OCI-LY1 (cell line): ENCODE data around the gene ZNF615.
"Not testable (repeated sequence)": the region's sequence is repeated elsewhere in the genome, so short reads cannot be mapped to it uniquely, and the experiment has no call there.

ENCODE experiments used
- EZH2 ChIP-seq: fragments of 200-600 bp; sonication (generic), shearing (Covaris generic); IDR thresholded peaks from 2 replicates; pipeline ENCODE4 v1.8.0; 2017; ENCODE audit warnings: borderline replicate concordance, mixed run types, mild to moderate bottlenecking, antibody characterized with exemption, low read length, moderate library complexity, mixed read lengths
- TF ChIP-seq, protein P1 (sequence below): fragments of 200-600 bp; sonication (generic), shearing (Covaris generic); IDR thresholded peaks from 2 replicates; pipeline ENCODE4 v1.5.1; 2017; ENCODE audit warnings: mild to moderate bottlenecking, antibody characterized with exemption, low read length, moderate library complexity, mixed read lengths

DNA sequence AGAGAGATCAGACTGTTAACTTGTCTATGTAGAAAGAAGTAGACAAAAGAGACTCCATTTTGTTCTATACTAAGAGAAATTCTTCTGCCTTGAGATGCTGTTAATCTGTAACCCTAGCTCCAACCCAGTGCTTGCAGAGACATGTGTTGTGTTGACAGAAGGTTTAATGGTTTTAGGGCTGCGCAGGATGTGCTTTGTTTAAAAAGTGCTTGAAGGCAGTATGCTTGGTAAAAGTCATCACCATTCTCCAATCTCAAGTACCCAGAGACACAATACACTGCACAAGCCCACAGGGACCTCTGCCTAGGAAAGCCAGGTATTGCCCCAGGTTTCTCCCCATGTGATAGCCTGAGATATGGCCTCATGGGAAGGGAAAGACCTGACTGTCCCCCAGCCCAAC is 43.7 kb upstream of the ZNF615 start:
- TF ChIP-seq, protein P1, sequence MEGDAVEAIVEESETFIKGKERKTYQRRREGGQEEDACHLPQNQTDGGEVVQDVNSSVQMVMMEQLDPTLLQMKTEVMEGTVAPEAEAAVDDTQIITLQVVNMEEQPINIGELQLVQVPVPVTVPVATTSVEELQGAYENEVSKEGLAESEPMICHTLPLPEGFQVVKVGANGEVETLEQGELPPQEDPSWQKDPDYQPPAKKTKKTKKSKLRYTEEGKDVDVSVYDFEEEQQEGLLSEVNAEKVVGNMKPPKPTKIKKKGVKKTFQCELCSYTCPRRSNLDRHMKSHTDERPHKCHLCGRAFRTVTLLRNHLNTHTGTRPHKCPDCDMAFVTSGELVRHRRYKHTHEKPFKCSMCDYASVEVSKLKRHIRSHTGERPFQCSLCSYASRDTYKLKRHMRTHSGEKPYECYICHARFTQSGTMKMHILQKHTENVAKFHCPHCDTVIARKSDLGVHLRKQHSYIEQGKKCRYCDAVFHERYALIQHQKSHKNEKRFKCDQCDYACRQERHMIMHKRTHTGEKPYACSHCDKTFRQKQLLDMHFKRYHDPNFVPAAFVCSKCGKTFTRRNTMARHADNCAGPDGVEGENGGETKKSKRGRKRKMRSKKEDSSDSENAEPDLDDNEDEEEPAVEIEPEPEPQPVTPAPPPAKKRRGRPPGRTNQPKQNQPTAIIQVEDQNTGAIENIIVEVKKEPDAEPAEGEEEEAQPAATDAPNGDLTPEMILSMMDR, result not testable (repeated sequence)
- TF ChIP-seq EZH2, result not testable (repeated sequence)
